A549 (cell line): ENCODE data around the gene CRB1. TPM values are rescaled to one million over a fixed set of nuclear protein-coding genes. Genes with fewer than 3 reads are reported as not detected.

Experiments used
- ATAC-seq, 2 experiments: fragments of 200-7000 bp in 1 of 2; fragments of >200 bp in 1 of 2; cut with Nextera tagmentation in 1 of 2; cut with Tn5 transposase in 1 of 2; 3 replicates each; pipeline versions ENCODE4 v1.8.0 to v1.9.1; 2018 to 2020; ENCODE audit warnings: mild to moderate bottlenecking in 1 of 2, moderate library complexity in 1 of 2
- CTCF ChIA-PET: fragments of 300-600 bp; sonication (Branson Sonifier 250); formaldehyde crosslinking; extraction: SDS; loops from one replicate; lab custom pipeline; 2021; ENCODE audit warnings: antibody characterized with exemption, inconsistent platforms; lab: Yijun Ruan, JAX
- POLR2A ChIA-PET: fragments of 350-600 bp; formaldehyde crosslinking; extraction: SDS; loops from one replicate; lab custom pipeline; 2021; ENCODE audit warnings: antibody characterized with exemption, inconsistent platforms; lab: Yijun Ruan, JAX
- DNase-seq, 2 experiments: peaks; one replicate each; pipeline versions ENCODE4 v3.0.0 to v3.0.0-alpha.2; 2011 to 2016; ENCODE audit warnings: low read depth in 1 of 2, low spot score in 1 of 2
- FAIRE-seq: peaks from 2 replicates; lab custom pipeline; 2011; peaks lifted over from hg19 to GRCh38; lab: Jason Lieb, UNC
- H3K27ac ChIP-seq, 2 experiments: fragments of >200 bp; sonication (Bioruptor Twin); formaldehyde crosslinking; 3 replicates each; pipeline ENCODE4 v1.5.1; 2016 to 2017
- H3K4me1 ChIP-seq: fragments of >200 bp; sonication (Bioruptor Twin); formaldehyde crosslinking; 3 replicates; pipeline ENCODE4 v1.6.1; 2016
- H3K4me2 ChIP-seq: fragments of >200 bp; sonication (Bioruptor Twin); formaldehyde crosslinking; 3 replicates; pipeline ENCODE4 v1.6.1; 2016
- H3K4me3 ChIP-seq: fragments of >200 bp; sonication (Bioruptor Twin); formaldehyde crosslinking; 3 replicates; pipeline ENCODE4 v1.5.1; 2016
- H3K9me3 ChIP-seq: fragments of >200 bp; sonication (Bioruptor Twin); formaldehyde crosslinking; 3 replicates; pipeline ENCODE4 v1.6.1; 2016
- ATOH8 ChIP-seq: fragments of 250-450 bp; sonication (Bioruptor Pico); IDR thresholded peaks from 2 replicates; pipeline ENCODE4 v1.5.0; 2020; ENCODE audit warnings: low read depth, mild to moderate bottlenecking, moderate library complexity
- CBX2 ChIP-seq: fragments of 200-600 bp; sonication (generic); IDR thresholded peaks from 2 replicates; pipeline ENCODE4 v1.6.1; 2016; ENCODE audit warnings: low read depth, mild to moderate bottlenecking, borderline replicate concordance
- CEBPB ChIP-seq, 2 experiments: fragments of >200 bp in 1 of 2; sonication (Bioruptor Twin) in 1 of 2; formaldehyde crosslinking in 1 of 2; IDR thresholded peaks; 2 replicates each; pipeline ENCODE4 v1.6.1; 2012 to 2016
- EHF ChIP-seq: fragments of 250-450 bp; sonication (Bioruptor Pico); IDR thresholded peaks from 2 replicates; pipeline ENCODE4 v1.5.0; 2020; ENCODE audit warnings: mild to moderate bottlenecking
- ELK1 ChIP-seq: fragments of 150-350 bp; IDR thresholded peaks from 2 replicates; pipeline ENCODE4 v1.6.1; 2014; ENCODE audit warnings: low read depth, mild to moderate bottlenecking, low read length
- EP300 ChIP-seq, 2 experiments: fragments of >200 bp; sonication (Bioruptor Twin); formaldehyde crosslinking; IDR thresholded peaks; 2 replicates in 1 of 2; 3 replicates in 1 of 2; pipeline ENCODE4 v1.6.1; 2016 to 2017
- FOSL2 ChIP-seq, 2 experiments: fragments of 450-650 bp in 1 of 2; fragments of >200 bp in 1 of 2; sonication (Bioruptor Twin) in 1 of 2; formaldehyde crosslinking; IDR thresholded peaks; 2 replicates each; pipeline versions ENCODE4 v1.5.0 to v1.6.1; 2016 to 2020; ENCODE audit warnings: mild to moderate bottlenecking in 1 of 2, moderate library complexity in 1 of 2
- HDAC2 ChIP-seq: fragments of 200-600 bp; sonication (generic); IDR thresholded peaks from 2 replicates; pipeline ENCODE4 v1.6.1; 2016
- HES2 ChIP-seq: fragments of >200 bp; sonication (Bioruptor Twin); formaldehyde crosslinking; IDR thresholded peaks from 2 replicates; pipeline ENCODE4 v1.6.1; 2016
- HMGXB4 ChIP-seq: fragments of 250-450 bp; sonication (Bioruptor Pico); IDR thresholded peaks from 2 replicates; pipeline ENCODE4 v1.5.0; 2021; ENCODE audit warnings: mild to moderate bottlenecking, moderate library complexity, borderline replicate concordance
- HOXB5 ChIP-seq: fragments of 250-450 bp; sonication (Bioruptor Pico); IDR thresholded peaks from 2 replicates; pipeline ENCODE4 v1.5.0; 2020; ENCODE audit warnings: mild to moderate bottlenecking, moderate library complexity
- MAFK ChIP-seq: fragments of 450-650 bp; IDR thresholded peaks from 2 replicates; pipeline ENCODE4 v1.6.1; 2014; ENCODE audit not compliant: partially characterized antibody
- MAX ChIP-seq: IDR thresholded peaks from 2 replicates; pipeline ENCODE4 v1.6.1; 2012
- MAZ ChIP-seq: fragments of 150-350 bp; IDR thresholded peaks from 2 replicates; pipeline ENCODE4 v1.6.1; 2014; ENCODE audit warnings: antibody characterized with exemption, low read depth, low read length, borderline replicate concordance
- NFE2L2 ChIP-seq: fragments of 150-350 bp; conservative IDR thresholded peaks from 2 replicates; pipeline ENCODE4 v1.6.1; 2014; ENCODE audit warnings: low read length
- PBX3 ChIP-seq: IDR thresholded peaks from 2 replicates; pipeline ENCODE4 v1.6.1; 2012
- PHF8 ChIP-seq: fragments of 200-600 bp; sonication (generic); IDR thresholded peaks from 2 replicates; pipeline ENCODE4 v1.6.1; 2016; ENCODE audit warnings: low read depth, mild to moderate bottlenecking, antibody characterized with exemption, moderate library complexity, borderline replicate concordance
- POLR2AphosphoS2 ChIP-seq: conservative IDR thresholded peaks from 2 replicates; pipeline ENCODE4 v1.6.1; 2012; ENCODE audit warnings: low read length, improper control_type of control experiment, inconsistent platforms
- RCOR1 ChIP-seq: fragments of 150-350 bp; IDR thresholded peaks from 2 replicates; pipeline ENCODE4 v1.6.1; 2014; ENCODE audit warnings: antibody characterized with exemption, low read length, low read depth
- REST ChIP-seq: fragments of 200-600 bp; sonication (generic); IDR thresholded peaks from 2 replicates; pipeline ENCODE4 v1.6.1; 2016; ENCODE audit warnings: antibody characterized with exemption, mild to moderate bottlenecking, moderate library complexity
- RFX5 ChIP-seq: fragments of 450-650 bp; IDR thresholded peaks from 2 replicates; pipeline ENCODE4 v1.7.1; 2014; ENCODE audit warnings: antibody characterized with exemption, mild to moderate bottlenecking, moderate library complexity
- SMC3 ChIP-seq: fragments of >200 bp; sonication (Bioruptor Twin); formaldehyde crosslinking; IDR thresholded peaks from 3 replicates; pipeline ENCODE4 v1.6.1; 2018; ENCODE audit warnings: inconsistent platforms
- TFCP2L1 ChIP-seq: fragments of 250-450 bp; sonication (Bioruptor Pico); IDR thresholded peaks from 2 replicates; pipeline ENCODE4 v1.5.0; 2021; ENCODE audit warnings: mild to moderate bottlenecking
- TP53 ChIP-seq: fragments of 250-450 bp; sonication (Bioruptor Pico); IDR thresholded peaks from 2 replicates; pipeline ENCODE4 v1.5.0; 2021; ENCODE audit warnings: mild to moderate bottlenecking, moderate library complexity
- USF2 ChIP-seq: fragments of 450-650 bp; IDR thresholded peaks from 2 replicates; pipeline ENCODE4 v1.6.1; 2014; ENCODE audit warnings: antibody characterized with exemption
- ZC3H11A ChIP-seq: fragments of 450-650 bp; IDR thresholded peaks from 2 replicates; pipeline ENCODE4 v1.6.1; 2014; ENCODE audit warnings: antibody characterized with exemption, mild to moderate bottlenecking
- ZFP36 ChIP-seq: fragments of 450-650 bp; IDR thresholded peaks from 2 replicates; pipeline ENCODE4 v1.6.1; 2014; ENCODE audit warnings: borderline replicate concordance; ENCODE audit not compliant: partially characterized antibody
- ZNF302 ChIP-seq: fragments of 250-450 bp; sonication (Bioruptor Pico); IDR thresholded peaks from 2 replicates; pipeline ENCODE4 v1.9.0; 2021; ENCODE audit warnings: inconsistent platforms, mild to moderate bottlenecking, moderate library complexity
- ZSCAN20 ChIP-seq: fragments of 250-450 bp; sonication (Bioruptor Pico); IDR thresholded peaks from 2 replicates; pipeline ENCODE4 v1.8.0; 2022; ENCODE audit warnings: mild to moderate bottlenecking, moderate library complexity
- WGBS: methylation state at CpG from one replicate; pipeline ENCODE4 v1.1.6; 2017; ENCODE audit errors: missing lambda C conversion rate; 5-methylcytosine and 5-hydroxymethylcytosine counted together
- polyA plus RNA-seq, 4 experiments: library from polyadenylated mRNA; depleted of rRNA in 3 of 4; stranded (reverse); fragments of >200 nt; fragmentation: RNase III in 1 of 4; extraction: RNeasy Plus Mini Kit Qiagen cat#74134 plus additional on column Dnase treatment in 1 of 4; gene quantifications; 2 replicates in 3 of 4; 3 replicates in 1 of 4; pipeline ENCODE4 v1.2.3, GENCODE V29; 2011 to 2017

CRB1 gene
- polyA plus RNA-seq, 2 of the 4 experiments (the other 2 are of a cell fraction) = not detected

GRCh38 chr1:197384471-197384870, 116.4 kb downstream of the CRB1 start:
- WGBS = 36% methylated on average over 6 of the region's 6 CpGs
- Histone ChIP-seq H3K27ac (no peak overlapping the region), H3K4me3 (no peak overlapping the region), H3K9me3 (no peaks in the 10 kb centered on the region), H3K4me2 (no peak overlapping the region), H3K4me1 (no peaks in the 10 kb centered on the region)
- no peak for TF ChIP-seq ATOH8
- no peak for TF ChIP-seq MAX
- no peak for TF ChIP-seq RCOR1
- TF ChIP-seq ELK1 = no peak
- no peak for TF ChIP-seq PHF8
- TF ChIP-seq POLR2AphosphoS2 = no peak
- TF ChIP-seq MAFK = no peak
- TF ChIP-seq HDAC2 = no peak
- no peak for TF ChIP-seq ZC3H11A
- no peak for TF ChIP-seq EHF
- TF ChIP-seq TFCP2L1 (CRISPR knock-in tag) = no peak
- no peak for TF ChIP-seq MAZ
- TF ChIP-seq CEBPB (IDR thresholded peaks at IDR 0.05) = no peak
- no peak for TF ChIP-seq FOSL2 (IDR thresholded peaks at IDR 0.05)
- TF ChIP-seq FOSL2 (CRISPR knock-in tag; IDR thresholded peaks at IDR 0.05) = no peak
- TF ChIP-seq ZNF302 (CRISPR knock-in tag) = no peak
- TF ChIP-seq PBX3 = no peak
- no peak for TF ChIP-seq HOXB5
- no peak for FAIRE-seq
- POLR2A ChIA-PET = no interaction called here
- no peak for DNase-seq
- CTCF ChIA-PET = no interaction called here
- no peak for ATAC-seq

GRCh38 chr1:197388801-197389200, 120.7 kb downstream of the CRB1 start:
- no peaks in the 10 kb centered on the region for H3K4me1 ChIP-seq
- CTCF ChIA-PET = no interaction called here
- no peak overlapping the region for H3K4me3 ChIP-seq
- POLR2A ChIA-PET = no interaction called here
- no peak overlapping the region for H3K27ac ChIP-seq
- WGBS = 42% methylated on average over 1 of the region's 1 CpG
- H3K9me3 ChIP-seq = no peaks in the 10 kb centered on the region
- DNase-seq = no peak
- H3K4me2 ChIP-seq = no peak overlapping the region
- FAIRE-seq = no peak
- no peak for ATAC-seq
- TF ChIP-seq ZFP36 (no peak), USF2 (no peak), ZNF302 (CRISPR knock-in tag) (no peak), TP53 (no peak), NFE2L2 (no peak), RFX5 (no peak), ATOH8 (no peak), REST (no peak), ZSCAN20 (CRISPR knock-in tag) (no peak), SMC3 (no peak), EP300 (IDR thresholded peaks at IDR 0.05) (no peak), HES2 (no peak), HMGXB4 (no peak), CBX2 (no peak)
